AG09309 (cell line): ENCODE results near the gene MRE11.

Experiments
- DNase-seq: peaks from one replicate; pipeline ENCODE4 v3.0.0-alpha.2; 2010; ENCODE audit warnings: low read depth
- H3K4me3 ChIP-seq: 2 replicates; pipeline ENCODE4 v1.5.1; 2011; ENCODE audit warnings: mild to moderate bottlenecking, low read depth, low read length, moderate library complexity; ENCODE audit not compliant: control insufficient read depth
- CTCF ChIP-seq: IDR thresholded peaks from 2 replicates; pipeline ENCODE4 v1.5.1; 2011; ENCODE audit warnings: mild to moderate bottlenecking, low read depth, low read length, inconsistent platforms; ENCODE audit not compliant: insufficient read depth, control insufficient read depth; ENCODE audit errors: missing control alignments

The MRE11 gene

GRCh38 chr11:94405062-94405833 is 88.4 kb downstream of the MRE11 start:
- DNase-seq = no peak
- TF ChIP-seq CTCF = no peak
- H3K4me3 ChIP-seq = no peak overlapping the region

- H3K4me3 ChIP-seq = no peak overlapping the region
- DNase-seq = no peak
- no peak for TF ChIP-seq CTCF
These were observed 91.3 kb downstream of the MRE11 start for GRCh38 chr11:94402355-94402754.

- no peak for TF ChIP-seq CTCF
- no peak for DNase-seq
- H3K4me3 ChIP-seq = peak overlapping the region; percentile 51
These were observed 91.8 kb downstream of the MRE11 start for GRCh38 chr11:94401773-94402265.

- TF ChIP-seq CTCF = no peak
- no peak for DNase-seq
- H3K4me3 ChIP-seq = peak within 1 kb of the TSS; percentile 51
These were observed 92.5 kb downstream of the MRE11 start, which contains the start of gene GPR83 for GRCh38 chr11:94400839-94401772. Gene GPR83 (minus strand): TSS chr11:94401419. CDS start chr11:94401247, 172 bp downstream.

- no peak overlapping the region for H3K4me3 ChIP-seq
- no peak for TF ChIP-seq CTCF
- no peak for DNase-seq
These were observed 93.2 kb downstream of the MRE11 start for GRCh38 chr11:94400457-94400838.

- TF ChIP-seq CTCF = no peak
- H3K4me3 ChIP-seq = no peak overlapping the region
- DNase-seq = no peak
These were observed 93.6 kb downstream of the MRE11 start for GRCh38 chr11:94400050-94400449.
